ENCODE results near the gene TMEM51.

The TMEM51 gene

GRCh38 chr1:15244813-15245212, 91.3 kb downstream of the TMEM51 start:
- DNase-seq (ENCODE audit: low read depth in 3 of 3, low spot score in 1 of 3) = no peak

DNA sequence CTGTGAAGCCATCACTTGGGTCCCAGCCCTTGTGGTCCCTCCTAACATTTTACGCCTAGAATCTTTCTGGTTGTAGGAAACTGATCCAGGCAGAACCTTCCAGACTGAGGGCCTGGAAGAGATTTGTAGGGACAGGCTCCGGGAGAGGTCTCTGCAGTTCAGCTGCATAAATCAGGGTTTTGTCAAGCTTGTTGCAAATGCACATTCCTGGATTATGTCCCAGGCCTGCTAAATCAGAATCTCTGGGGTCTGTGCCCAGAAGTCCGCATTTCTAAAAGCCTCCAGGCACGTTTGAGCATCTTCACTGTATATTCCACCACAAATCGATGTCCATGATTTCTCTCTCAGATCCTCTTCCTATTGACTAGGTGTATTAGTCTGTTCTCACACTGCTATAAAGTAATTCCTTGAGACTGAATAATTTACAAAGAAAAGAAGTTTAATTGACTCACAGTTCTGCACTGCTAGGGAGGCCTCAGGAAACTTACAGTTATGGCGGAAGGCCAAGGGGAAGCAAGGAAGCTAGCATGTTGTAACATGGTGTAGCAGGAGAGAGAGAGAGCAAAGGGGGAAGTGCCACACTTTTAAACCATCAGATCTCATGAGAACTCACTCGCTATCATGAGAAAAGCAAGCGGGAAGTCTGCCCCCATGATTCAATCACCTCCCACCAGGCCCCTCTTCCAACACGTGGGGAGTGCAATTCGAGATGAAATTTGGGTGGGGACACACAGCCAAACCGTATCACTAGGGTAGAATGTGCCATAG, 92.2 kb downstream of the TMEM51 start:
- DNase-seq (ENCODE audit: low read depth in 3 of 3, low spot score in 1 of 3) = no peak

DNA sequence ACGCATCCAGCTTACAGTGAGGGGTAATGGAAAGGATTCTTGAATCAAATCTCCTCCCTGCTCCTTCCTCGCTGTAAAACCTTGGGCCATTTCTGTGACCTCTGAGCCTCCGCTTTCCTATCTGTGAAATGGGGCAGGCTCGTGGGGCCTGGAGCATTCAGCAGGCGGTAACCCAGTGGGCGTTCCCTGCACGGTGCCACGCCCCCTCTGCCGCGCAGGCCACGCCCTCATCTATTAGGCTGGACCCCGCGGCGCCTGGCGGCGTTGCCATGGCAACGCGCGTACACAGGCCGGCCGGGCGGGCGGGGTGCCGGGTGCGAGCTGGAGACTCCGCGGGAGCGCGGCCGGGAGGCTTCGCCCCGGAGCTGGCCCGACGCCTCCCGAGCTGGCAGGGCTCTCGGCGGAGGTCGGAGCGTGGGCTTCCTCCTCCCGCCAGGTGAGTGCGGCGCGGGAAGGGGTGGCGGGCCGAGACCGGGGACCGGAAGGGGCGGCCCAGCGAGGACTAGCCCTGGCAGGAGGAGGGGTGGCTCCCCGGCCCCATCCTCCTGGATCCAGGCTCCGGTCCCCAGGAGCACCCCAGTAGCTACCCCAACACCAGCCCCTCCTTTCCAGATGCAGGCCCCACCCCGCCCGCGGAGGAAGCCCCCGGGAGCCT, 93.5 kb downstream of the TMEM51 start, which contains the start of gene FHAD1:
Gene FHAD1, plus strand, starts transcription at position 264 of the 655 bp plus-strand sequence. CDS start 4,562 bp downstream, outside the sequence.
- DNase-seq (ENCODE audit: low read depth in 3 of 3, low spot score in 1 of 3) = peak in 1 of 3 donors; percentile 28

GRCh38 chr1:15248216-15248615, 94.7 kb downstream of the TMEM51 start:
- no peak for DNase-seq (ENCODE audit: low read depth in 3 of 3, low spot score in 1 of 3)

DNA sequence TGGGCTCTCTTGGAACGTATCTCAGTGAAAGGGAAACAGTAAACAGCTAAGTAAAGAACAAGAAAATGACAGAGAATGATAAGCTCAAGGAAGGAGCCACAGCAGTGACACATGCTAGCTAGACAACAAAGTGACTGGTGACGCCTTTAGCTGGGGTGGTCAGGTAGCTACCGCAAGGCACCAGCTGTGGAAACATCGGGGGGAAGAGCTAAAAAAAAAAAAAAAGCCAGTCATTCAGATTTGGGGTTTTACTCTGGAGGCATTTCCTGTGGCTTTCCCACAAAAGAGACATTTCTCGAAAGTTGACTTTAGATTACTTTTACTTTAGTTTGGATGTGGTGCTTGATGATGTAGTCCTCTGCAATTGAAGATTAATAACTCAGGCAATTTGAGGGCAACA, 95.5 kb downstream of the TMEM51 start:
- no peak for DNase-seq (ENCODE audit: low read depth in 3 of 3, low spot score in 1 of 3)

DNA sequence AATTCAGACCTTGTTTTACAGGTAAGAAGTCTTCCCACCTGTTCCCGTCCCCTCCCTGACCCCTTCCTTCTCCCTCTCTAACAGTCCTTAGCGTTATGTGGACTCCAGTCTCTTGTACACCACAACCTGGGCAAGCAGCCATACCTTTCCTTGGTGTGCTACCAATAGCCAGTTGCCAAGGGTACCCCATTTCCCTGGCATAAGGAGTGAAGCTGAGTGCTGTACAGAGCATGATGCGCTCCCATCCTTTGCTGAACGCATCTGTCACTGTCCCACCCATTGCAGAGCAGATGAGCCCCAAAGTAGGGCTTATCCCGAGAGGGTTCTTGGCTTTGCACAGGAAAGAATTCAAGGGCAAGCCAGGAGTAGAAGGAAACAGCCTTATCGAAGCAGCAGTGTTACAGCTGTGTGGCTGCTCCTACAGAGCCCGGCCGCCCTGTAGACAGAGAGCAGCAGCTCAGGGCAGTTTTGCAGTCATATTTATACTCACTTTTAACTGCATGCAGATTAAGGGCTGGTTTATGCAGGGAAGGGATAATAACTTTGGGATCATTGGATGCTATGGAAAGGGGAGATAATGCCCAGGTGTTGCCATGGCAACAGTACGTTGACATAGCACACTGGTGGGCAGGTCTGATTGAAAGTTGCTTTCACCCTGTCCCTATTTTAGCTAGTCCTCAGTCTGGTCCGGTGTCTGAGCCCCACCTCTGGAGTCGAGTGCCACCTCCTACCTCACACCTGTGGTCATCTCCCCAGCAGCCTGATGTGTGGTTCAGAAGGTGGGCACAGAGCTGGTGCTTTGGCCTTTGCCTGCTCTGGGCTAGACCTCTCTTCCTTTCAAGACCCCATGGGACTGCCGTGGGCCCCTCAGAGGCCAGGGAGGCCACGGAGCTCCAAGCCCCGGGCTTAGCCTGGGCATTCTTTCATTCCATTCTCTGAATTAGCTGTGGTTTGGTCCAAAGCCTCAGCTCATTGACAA, 98.6 kb downstream of the TMEM51 start:
- no peak for DNase-seq (ENCODE audit: low read depth in 3 of 3, low spot score in 1 of 3)

- DNase-seq (ENCODE audit: low read depth in 3 of 3, low spot score in 1 of 3) = no peak
Observed at GRCh38 chr1:15254559-15254958, 101.0 kb downstream of the TMEM51 start.

DNA sequence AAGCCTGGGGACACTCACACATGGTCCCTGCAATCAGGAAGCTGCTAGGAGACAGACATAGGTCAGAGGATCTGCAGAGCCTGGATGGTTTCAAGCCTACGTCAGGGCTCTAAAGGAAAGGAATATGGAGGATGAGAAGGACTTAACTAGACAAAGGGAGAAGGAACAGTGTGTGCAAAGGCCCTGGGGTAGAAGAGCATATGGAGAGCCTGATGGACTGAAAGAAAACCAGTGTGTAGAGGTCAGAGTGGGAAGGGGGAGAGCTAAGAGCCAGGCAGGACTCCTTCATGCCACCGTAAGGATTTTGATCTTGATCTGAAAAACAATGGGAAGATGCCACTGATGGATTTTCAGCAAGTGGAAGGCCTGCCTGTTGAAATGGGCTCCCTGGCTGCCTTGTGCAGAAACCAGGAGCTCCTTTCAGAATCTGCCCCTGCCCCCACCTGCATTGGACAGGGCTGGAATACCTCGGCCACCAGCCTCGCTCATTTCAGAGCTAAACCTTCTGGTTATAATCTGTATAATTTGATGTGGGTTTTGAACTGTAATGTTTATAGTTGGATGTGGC, 102.1 kb downstream of the TMEM51 start:
- DNase-seq (ENCODE audit: low read depth in 3 of 3, low spot score in 1 of 3) = no peak

- no peak for DNase-seq (ENCODE audit: low read depth in 3 of 3, low spot score in 1 of 3)
Observed at GRCh38 chr1:15256584-15256983, 103.0 kb downstream of the TMEM51 start.

DNA sequence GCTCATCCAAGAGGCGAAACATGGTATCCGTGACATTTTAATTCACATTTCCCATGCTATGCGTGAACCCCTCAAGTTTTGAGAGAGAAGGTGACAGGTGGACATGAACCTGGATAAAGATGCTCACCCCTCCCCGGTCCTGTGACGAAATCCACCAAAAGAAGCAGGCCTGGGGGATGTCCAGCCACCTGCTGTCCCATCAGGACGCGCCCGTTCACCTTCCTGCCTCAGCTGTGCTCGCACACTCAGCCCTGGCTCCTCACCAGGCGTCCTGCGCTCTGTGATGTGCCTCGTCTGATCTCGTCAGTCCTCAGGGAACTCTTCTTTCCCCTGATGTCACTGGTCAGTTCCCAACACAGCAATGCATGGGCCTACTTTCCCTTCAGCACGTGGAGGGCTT, 103.8 kb downstream of the TMEM51 start:
- no peak for DNase-seq (ENCODE audit: low read depth in 3 of 3, low spot score in 1 of 3)

GRCh38 chr1:15258833-15259621, 105.5 kb downstream of the TMEM51 start:
- no peak for DNase-seq (ENCODE audit: low read depth in 3 of 3, low spot score in 1 of 3)

GRCh38 chr1:15259622-15260007, 106.1 kb downstream of the TMEM51 start:
- no peak for DNase-seq (ENCODE audit: low read depth in 3 of 3, low spot score in 1 of 3)

DNA sequence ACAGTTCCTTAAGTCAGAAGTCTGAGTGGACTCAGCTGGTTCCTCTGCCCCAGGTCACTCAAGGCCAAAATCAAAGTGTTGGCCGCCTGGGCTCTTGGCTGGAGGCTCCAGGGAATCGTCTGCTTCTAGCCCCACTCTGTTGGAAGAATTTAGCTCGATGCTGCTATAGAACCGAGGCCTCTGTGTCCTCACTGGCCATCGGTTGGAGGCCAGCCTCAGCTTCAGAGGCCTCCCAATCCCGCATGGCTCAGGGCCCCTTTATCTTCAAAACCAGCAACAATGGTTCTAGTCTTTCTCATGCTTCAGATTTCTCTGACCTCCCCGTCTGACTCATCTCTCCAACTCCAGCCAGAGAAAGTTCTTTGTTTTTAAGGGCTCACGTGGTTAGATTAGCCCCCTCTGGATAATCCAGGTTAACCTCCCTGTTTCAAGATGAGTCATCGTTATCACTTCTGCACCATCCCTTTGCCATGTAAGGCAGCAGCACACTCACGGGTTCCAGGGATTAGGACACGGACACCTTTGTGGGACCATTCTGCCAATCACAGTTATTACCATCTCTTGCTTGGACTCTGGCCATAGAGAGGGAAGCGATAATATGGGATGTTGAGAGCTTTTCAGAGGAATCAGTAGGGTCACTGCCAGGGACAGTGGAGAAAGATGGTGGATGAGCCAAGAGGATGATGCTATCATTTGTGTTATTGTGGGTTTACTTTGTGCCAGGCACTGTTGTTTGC, 107.0 kb downstream of the TMEM51 start:
- no peak for DNase-seq (ENCODE audit: low read depth in 3 of 3, low spot score in 1 of 3)

GRCh38 chr1:15261155-15262002, 107.8 kb downstream of the TMEM51 start:
- DNase-seq (ENCODE audit: low read depth in 3 of 3, low spot score in 1 of 3) = no peak

DNA sequence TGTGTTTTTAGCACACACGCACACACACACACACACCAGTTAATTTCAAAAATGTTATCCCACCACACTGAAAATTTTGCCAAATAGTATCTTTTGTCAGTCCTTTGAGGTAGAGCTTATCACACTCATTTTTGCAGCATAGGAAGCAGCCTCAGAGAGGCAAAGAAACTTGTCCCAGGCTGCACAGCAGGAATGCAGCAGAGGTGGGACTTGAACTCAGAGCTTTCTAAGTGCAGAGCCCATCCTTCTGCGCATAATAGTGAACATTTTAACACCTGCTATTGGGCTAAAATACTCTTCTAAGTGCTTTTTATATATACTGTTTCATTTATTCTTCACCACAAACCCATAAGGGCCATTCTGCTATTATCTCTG, 108.4 kb downstream of the TMEM51 start:
- no peak for DNase-seq (ENCODE audit: low read depth in 3 of 3, low spot score in 1 of 3)

DNA sequence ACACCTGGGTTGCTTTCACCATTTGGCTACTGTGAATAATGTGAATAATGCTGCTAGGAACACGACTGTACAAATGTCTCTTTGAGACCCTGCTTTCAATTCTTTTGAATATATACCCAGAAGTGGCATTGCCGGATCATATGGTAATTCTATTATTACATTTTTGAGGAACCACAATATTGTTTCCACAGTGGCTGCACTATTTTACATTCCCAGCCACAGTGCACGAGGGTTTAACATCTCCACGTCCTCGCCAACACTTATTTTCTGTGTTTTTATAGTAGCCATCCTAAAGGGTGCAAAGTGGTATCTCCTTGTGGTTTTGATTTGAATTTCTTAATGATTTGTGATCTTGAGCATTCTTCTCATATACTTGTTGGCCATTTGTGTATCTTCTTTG, 109.2 kb downstream of the TMEM51 start:
- no peak for DNase-seq (ENCODE audit: low read depth in 3 of 3, low spot score in 1 of 3)

DNA sequence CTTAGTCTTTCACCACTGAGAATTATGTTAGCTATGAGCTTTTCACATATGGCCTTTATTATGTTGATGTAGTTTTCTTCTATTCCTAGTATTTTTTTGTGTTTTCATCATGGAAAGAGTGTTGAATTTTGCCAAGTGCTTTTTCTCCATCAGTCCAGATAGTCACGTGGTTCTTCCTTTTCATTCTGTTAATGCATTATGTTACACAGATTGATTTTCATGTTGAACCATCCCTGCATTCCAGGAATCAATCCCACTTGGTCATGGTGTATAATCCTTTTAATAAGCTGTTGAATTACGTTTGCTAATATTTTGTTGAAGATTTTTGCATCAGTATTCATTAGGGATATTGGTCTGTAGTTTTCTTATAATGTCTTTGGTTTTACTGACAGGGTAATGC, 111.2 kb downstream of the TMEM51 start:
- DNase-seq (ENCODE audit: low read depth in 3 of 3, low spot score in 1 of 3) = no peak

Measured in stimulated activated CD4-positive, alpha-beta T cell treated with anti-CD3 and anti-CD28 coated beads, TNF-alpha, amount 100 ng/mL, for 1 hour (primary cell).